ENCODE measurements around the gene ENPEP. TPM values are rescaled to one million over a fixed set of nuclear protein-coding genes. Genes with fewer than 3 reads are reported as not detected.

Gene ENPEP
- total and polyA plus RNA-seq, 12 donors, result 2.5 to 9.0 (median 4.9) TPM

DNA sequence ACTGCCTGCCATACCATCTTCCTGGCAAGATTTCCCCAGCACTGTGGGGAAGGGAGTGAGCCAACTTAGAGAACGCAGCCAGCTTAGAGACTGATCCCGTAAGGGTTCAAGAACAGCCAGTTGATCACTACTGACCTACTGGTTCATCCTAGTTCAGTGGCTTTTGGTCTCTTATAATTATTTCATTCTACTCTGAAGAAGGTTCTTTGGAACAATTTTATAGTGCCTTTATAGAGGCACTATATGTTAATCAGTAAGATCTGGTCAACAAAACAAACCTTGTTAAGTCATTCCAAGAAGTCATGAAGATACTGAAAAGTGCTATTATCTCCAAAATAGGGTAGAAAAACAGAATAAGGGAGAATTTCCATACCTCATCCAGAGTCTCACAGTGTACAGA lies 33.2 kb upstream of the ENPEP start:
- no peaks in the 10 kb centered on the region for H3K27me3 ChIP-seq
- no peaks in the 10 kb centered on the region for H3K36me3 ChIP-seq (replicated peaks in 1 of 2)
- H3K9me3 ChIP-seq (replicated peaks in 1 of 3), result no peaks in the 10 kb centered on the region
- 86 to 96% (median 89%) methylated on average over 2 of the region's 2 CpGs for WGBS, 4 donors
- intact Hi-C loops (cut with DNase I), result no loop called here
- no peak for DNase-seq
- TF ChIP-seq, protein P1, sequence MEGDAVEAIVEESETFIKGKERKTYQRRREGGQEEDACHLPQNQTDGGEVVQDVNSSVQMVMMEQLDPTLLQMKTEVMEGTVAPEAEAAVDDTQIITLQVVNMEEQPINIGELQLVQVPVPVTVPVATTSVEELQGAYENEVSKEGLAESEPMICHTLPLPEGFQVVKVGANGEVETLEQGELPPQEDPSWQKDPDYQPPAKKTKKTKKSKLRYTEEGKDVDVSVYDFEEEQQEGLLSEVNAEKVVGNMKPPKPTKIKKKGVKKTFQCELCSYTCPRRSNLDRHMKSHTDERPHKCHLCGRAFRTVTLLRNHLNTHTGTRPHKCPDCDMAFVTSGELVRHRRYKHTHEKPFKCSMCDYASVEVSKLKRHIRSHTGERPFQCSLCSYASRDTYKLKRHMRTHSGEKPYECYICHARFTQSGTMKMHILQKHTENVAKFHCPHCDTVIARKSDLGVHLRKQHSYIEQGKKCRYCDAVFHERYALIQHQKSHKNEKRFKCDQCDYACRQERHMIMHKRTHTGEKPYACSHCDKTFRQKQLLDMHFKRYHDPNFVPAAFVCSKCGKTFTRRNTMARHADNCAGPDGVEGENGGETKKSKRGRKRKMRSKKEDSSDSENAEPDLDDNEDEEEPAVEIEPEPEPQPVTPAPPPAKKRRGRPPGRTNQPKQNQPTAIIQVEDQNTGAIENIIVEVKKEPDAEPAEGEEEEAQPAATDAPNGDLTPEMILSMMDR (IDR thresholded peaks at IDR 0.05), result no peak
- TF ChIP-seq POLR2A (IDR thresholded peaks at IDR 0.05), result no peak
- no peak overlapping the region for H3K27ac ChIP-seq
- H3K4me1 ChIP-seq (replicated peaks in 1 of 2), result no peaks in the 10 kb centered on the region
- no peak overlapping the region for H3K4me3 ChIP-seq

DNA sequence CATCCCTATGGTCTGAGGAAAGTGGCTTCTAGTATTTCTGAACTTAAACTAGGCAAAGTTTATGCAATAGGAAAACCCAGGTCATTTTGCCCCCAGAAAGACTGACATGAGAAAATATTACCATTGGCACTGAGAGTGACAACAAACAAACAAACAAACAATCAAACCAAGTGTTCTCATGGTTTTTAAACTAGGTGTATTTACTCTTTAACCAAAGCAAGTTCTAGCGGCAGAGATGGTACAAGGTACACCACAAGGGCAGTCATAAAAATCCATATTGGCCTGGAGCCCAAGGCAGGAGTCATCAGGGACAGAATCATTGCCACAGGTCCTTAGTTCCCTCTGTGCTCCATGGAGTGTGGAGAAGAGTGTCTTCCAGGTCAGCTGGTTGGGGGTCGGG lies 26.0 kb upstream of the ENPEP start:
- Histone ChIP-seq H3K27ac (no peak overlapping the region), H3K36me3 (replicated peaks in 1 of 2) (no peaks in the 10 kb centered on the region), H3K4me1 (replicated peaks in 1 of 2) (no peaks in the 10 kb centered on the region), H3K27me3 (no peaks in the 10 kb centered on the region), H3K4me3 (no peak overlapping the region), H3K9me3 (replicated peaks in 1 of 3) (no peaks in the 10 kb centered on the region)
- TF ChIP-seq, protein P1 (IDR thresholded peaks at IDR 0.05), result no peak
- no peak for TF ChIP-seq POLR2A (IDR thresholded peaks at IDR 0.05)
- DNase-seq, result no peak
- 58 to 87% (median 74%) methylated on average over 2 of the region's 2 CpGs for WGBS, 4 donors
- intact Hi-C loops (cut with DNase I), result no loop called here

DNA sequence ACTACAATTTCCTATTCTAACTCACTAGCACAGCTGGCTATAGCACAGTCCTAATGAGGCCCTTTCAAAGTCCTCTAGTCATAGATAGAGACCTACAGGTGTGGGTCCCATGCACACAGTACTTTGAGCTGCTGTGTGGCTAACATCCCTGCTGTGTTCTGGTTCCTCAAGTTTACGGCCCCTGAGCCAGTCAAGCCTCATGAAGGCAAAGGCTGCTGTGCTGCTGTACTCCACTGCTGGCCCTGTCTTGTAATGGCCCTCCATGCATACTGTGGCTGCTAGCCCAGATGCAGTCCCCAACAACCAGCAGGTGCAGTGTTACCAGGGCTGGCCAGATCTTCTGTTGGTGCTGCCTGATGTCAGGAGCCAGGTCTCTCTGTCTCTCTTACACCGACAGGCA lies 23.4 kb upstream of the ENPEP start:
- H3K27me3 ChIP-seq, result no peaks in the 10 kb centered on the region
- no peaks in the 10 kb centered on the region for H3K36me3 ChIP-seq (replicated peaks in 1 of 2)
- no peaks in the 10 kb centered on the region for H3K9me3 ChIP-seq (replicated peaks in 1 of 3)
- 50 to 84% (median 70%) methylated on average over 2 of the region's 2 CpGs for WGBS, 4 donors
- H3K4me3 ChIP-seq, result no peak overlapping the region
- no peak for DNase-seq
- no peaks in the 10 kb centered on the region for H3K4me1 ChIP-seq (replicated peaks in 1 of 2)
- intact Hi-C loops (cut with DNase I), result no loop called here
- TF ChIP-seq, protein P1 (IDR thresholded peaks at IDR 0.05), result no peak
- TF ChIP-seq POLR2A (IDR thresholded peaks at IDR 0.05), result no peak
- no peak overlapping the region for H3K27ac ChIP-seq

DNA sequence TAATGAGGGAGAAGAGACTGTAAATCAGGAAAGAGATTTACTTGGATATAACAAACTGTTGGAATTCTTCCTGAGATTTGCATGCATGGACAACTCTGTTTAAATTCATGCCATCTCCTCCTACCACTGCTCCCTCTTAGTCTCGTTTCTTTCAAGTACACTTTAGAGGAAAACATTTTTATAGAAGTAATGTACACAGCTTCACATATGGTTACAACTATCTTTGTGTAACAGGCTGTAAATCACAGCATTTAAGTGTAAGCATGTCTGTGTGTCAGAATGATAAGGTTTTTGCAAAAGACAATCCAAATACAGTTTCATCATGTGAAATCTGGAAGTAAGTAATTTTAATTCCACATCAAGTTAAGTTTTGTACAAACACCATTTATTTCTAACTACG lies 21.5 kb upstream of the ENPEP start:
- Histone ChIP-seq H3K4me1 (replicated peaks in 1 of 2) (no peaks in the 10 kb centered on the region), H3K27ac (no peak overlapping the region), H3K27me3 (no peaks in the 10 kb centered on the region), H3K36me3 (replicated peaks in 1 of 2) (no peaks in the 10 kb centered on the region), H3K4me3 (no peak overlapping the region), H3K9me3 (replicated peaks in 1 of 3) (no peaks in the 10 kb centered on the region)
- intact Hi-C loops (cut with DNase I), result no loop called here
- DNase-seq, result no peak
- 27 to 44% (median 41%) methylated on average over 2 of the region's 2 CpGs for WGBS, 4 donors
- TF ChIP-seq POLR2A (IDR thresholded peaks at IDR 0.05), result no peak
- TF ChIP-seq, protein P1 (IDR thresholded peaks at IDR 0.05), result no peak

All from adrenal gland (tissue), 12 donors.